ENCODE results near the gene DDB1. TPM values are rescaled to one million over a fixed set of nuclear protein-coding genes. Genes with fewer than 3 reads are reported as not detected.

The DDB1 gene
- total RNA-seq, 1 experiment from 2014 or later: 297 TPM

DNA sequence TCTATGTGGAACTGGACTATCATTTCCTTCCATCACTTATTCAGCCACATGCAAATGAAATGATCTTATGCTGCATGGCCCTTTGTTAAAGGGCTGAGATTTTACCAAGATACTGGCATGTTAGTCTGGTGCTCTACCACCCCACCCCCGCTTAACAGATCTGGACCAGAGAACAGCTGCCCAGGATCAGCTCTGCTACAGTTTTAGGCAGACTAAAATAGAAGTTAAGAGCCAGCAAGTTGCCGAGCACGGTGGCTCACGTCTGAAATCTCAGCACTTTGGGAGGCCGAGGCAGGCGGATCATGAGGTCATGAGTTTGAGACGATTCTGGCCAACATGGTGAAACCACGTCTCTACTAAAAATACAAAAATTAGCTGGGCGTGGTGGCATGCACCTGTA lies 4.6 kb downstream of the DDB1 start:
- Histone ChIP-seq H2BK15ac (ENCODE audit: low read depth, low read length) (no peak overlapping the region), H3K14ac (ENCODE audit: insufficient read depth, low read length) (no peak overlapping the region), H3K9me3 (ENCODE audit: control insufficient read depth, low read depth, low read length) (no peaks in the 10 kb centered on the region), H3K27me3 (ENCODE audit: insufficient read depth, low read length) (no peaks in the 10 kb centered on the region; the same call in 1 of the 2 replicates), H3K79me1 (ENCODE audit: insufficient read depth, low read depth, low read length, poor library complexity, severe bottlenecking) (no peaks in the 10 kb centered on the region), H3K23ac (ENCODE audit: insufficient read length, low read depth, low read length) (no peak overlapping the region), H4K20me1 (ENCODE audit: control insufficient read depth, insufficient read depth, insufficient read length) (no peaks in the 10 kb centered on the region), H3K56ac (ENCODE audit: insufficient read length, low read depth, low read length) (no peak overlapping the region), H3K27ac (ENCODE audit: insufficient read length, low read depth, low read length) (no peak overlapping the region), H3K18ac (ENCODE audit: insufficient read length, low read depth, low read length) (no peak overlapping the region), H2BK20ac (ENCODE audit: low read depth, low read length, poor library complexity, severe bottlenecking) (no peak overlapping the region), H2BK12ac (ENCODE audit: insufficient read length, low read depth, low read length) (no peak overlapping the region), H2AFZ (ENCODE audit: low read length) (no peak overlapping the region), H2AK5ac (ENCODE audit: insufficient read length, low read length) (no peak overlapping the region), H3K79me2 (ENCODE audit: insufficient read depth, low read length) (peaks cover 28% of the 10 kb centered on the region), H3K23me2 (ENCODE audit: insufficient read length, low read depth, low read length, poor library complexity, severe bottlenecking) (peaks cover 8% of the 10 kb centered on the region), H3K4ac (ENCODE audit: low read depth, low read length) (no peak overlapping the region), H4K8ac (replicated peaks; ENCODE audit: insufficient read length, low read depth, low read length) (no peak overlapping the region), H2BK5ac (ENCODE audit: insufficient read length, low read length) (no peak overlapping the region), H3K4me2 (ENCODE audit: insufficient read depth, insufficient read length, low read length) (no peak overlapping the region), H4K91ac (ENCODE audit: insufficient read length, low read depth, low read length) (no peak overlapping the region), H3K9ac (ENCODE audit: extremely low read depth, insufficient read length, low read length) (no peak overlapping the region), H4K5ac (ENCODE audit: insufficient read length, low read depth, low read length) (no peak overlapping the region), H3T11ph (ENCODE audit: low read length) (no peak overlapping the region), H3K4me1 (ENCODE audit: insufficient read depth, low read length) (peaks cover 5% of the 10 kb centered on the region; the same call in 1 of the 2 replicates), H2BK120ac (ENCODE audit: low read depth, low read length, poor library complexity, severe bottlenecking) (no peak overlapping the region)
- DNase-seq: no peak
- TF ChIP-seq, protein P1, sequence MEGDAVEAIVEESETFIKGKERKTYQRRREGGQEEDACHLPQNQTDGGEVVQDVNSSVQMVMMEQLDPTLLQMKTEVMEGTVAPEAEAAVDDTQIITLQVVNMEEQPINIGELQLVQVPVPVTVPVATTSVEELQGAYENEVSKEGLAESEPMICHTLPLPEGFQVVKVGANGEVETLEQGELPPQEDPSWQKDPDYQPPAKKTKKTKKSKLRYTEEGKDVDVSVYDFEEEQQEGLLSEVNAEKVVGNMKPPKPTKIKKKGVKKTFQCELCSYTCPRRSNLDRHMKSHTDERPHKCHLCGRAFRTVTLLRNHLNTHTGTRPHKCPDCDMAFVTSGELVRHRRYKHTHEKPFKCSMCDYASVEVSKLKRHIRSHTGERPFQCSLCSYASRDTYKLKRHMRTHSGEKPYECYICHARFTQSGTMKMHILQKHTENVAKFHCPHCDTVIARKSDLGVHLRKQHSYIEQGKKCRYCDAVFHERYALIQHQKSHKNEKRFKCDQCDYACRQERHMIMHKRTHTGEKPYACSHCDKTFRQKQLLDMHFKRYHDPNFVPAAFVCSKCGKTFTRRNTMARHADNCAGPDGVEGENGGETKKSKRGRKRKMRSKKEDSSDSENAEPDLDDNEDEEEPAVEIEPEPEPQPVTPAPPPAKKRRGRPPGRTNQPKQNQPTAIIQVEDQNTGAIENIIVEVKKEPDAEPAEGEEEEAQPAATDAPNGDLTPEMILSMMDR (conservative IDR thresholded peaks at IDR 0.05): no peak
- no peak overlapping the region for H3K4me3 Mint-ChIP-seq
- H3K4me1 Mint-ChIP-seq: peaks cover 19% of the 10 kb centered on the region in 2 experiments
- H3K27me3 Mint-ChIP-seq (ENCODE audit: low read depth): no peaks in the 10 kb centered on the region
- WGBS (ENCODE audit: extremely low coverage, insufficient read length, low lambda C conversion rate): no CpG with 5 or more reads among the region's 9 CpGs
- no peaks in the 10 kb centered on the region for H3K9me3 Mint-ChIP-seq
- H3K36me3 Mint-ChIP-seq (ENCODE audit: insufficient read depth in 1 of 3, low read depth in 3 of 3): peaks cover 43 to 75% (median 68%) of the 10 kb centered on the region in 3 experiments; a peak in 6 of 7 replicates
- H3K27ac Mint-ChIP-seq: peak overlapping the region in 2 of 3 experiments; percentile 17 to 40; a peak in 1 of 7 replicates
